ENCODE results near the gene ZNF880. TPM values are rescaled to one million over a fixed set of nuclear protein-coding genes. Genes with fewer than 3 reads are reported as not detected.

ZNF880 gene
- polyA plus RNA-seq, 5 donors = 19.2 to 31.5 (median 30.8) TPM

Other genes starting within 250 kb of the ZNF880 start
- gene ZNF616, start 230.0 kb upstream of the ZNF880 start, polyA plus RNA-seq (ENCODE audit: insufficient read depth in 1 of 5, insufficient read length in 5 of 5, low replicate concordance in 1 of 5) = 10 to 100 TPM; 14.2 to 27.1 (median 24.0) TPM
- 10 to 100 TPM; 14.8 to 24.2 (median 20.6) TPM for gene ZNF836, start 198.3 kb upstream of the ZNF880 start, polyA plus RNA-seq (ENCODE audit: insufficient read depth in 1 of 5, insufficient read length in 5 of 5, low replicate concordance in 1 of 5)
- gene PPP2R1A, start 179.9 kb upstream of the ZNF880 start, polyA plus RNA-seq (ENCODE audit: insufficient read depth in 1 of 5, insufficient read length in 5 of 5, low replicate concordance in 1 of 5) = 100 to 1,000 TPM; 277 to 368 (median 317) TPM
- 10 to 100 TPM; 12.1 to 25.7 (median 20.1) TPM for gene ZNF766, start 100.3 kb upstream of the ZNF880 start, polyA plus RNA-seq (ENCODE audit: insufficient read depth in 1 of 5, insufficient read length in 5 of 5, low replicate concordance in 1 of 5)
- 10 to 100 TPM; 11.0 to 17.5 (median 14.6) TPM for gene ZNF480, start 72.8 kb upstream of the ZNF880 start, polyA plus RNA-seq (ENCODE audit: insufficient read depth in 1 of 5, insufficient read length in 5 of 5, low replicate concordance in 1 of 5)
- 10 to 100 TPM in 4 of 5 donors, 1 to 10 TPM in 1; 7.5 to 13.2 (median 11.2) TPM for gene ZNF610, start 33.7 kb upstream of the ZNF880 start, polyA plus RNA-seq (ENCODE audit: insufficient read depth in 1 of 5, insufficient read length in 5 of 5, low replicate concordance in 1 of 5)
- 10 to 100 TPM; 33.9 to 90.4 (median 70.9) TPM for gene ZNF528, start 27.9 kb downstream of the ZNF880 start, polyA plus RNA-seq (ENCODE audit: insufficient read depth in 1 of 5, insufficient read length in 5 of 5, low replicate concordance in 1 of 5)
- 1 to 10 TPM in 1 of 5 donors, under 1 TPM in 4; 0.38 to 1.3 (median 0.60) TPM for gene ZNF534, start 59.2 kb downstream of the ZNF880 start, polyA plus RNA-seq (ENCODE audit: insufficient read depth in 1 of 5, insufficient read length in 5 of 5, low replicate concordance in 1 of 5)
- 1 to 10 TPM; 2.6 to 6.3 (median 5.2) TPM for gene ZNF578, start 83.6 kb downstream of the ZNF880 start, polyA plus RNA-seq (ENCODE audit: insufficient read depth in 1 of 5, insufficient read length in 5 of 5, low replicate concordance in 1 of 5)
- gene ZNF808, start 157.7 kb downstream of the ZNF880 start, polyA plus RNA-seq (ENCODE audit: insufficient read depth in 1 of 5, insufficient read length in 5 of 5, low replicate concordance in 1 of 5) = 10 to 100 TPM in 4 of 5 donors, 1 to 10 TPM in 1; 7.8 to 18.4 (median 16.5) TPM
- gene ZNF701, start 200.4 kb downstream of the ZNF880 start, polyA plus RNA-seq (ENCODE audit: insufficient read depth in 1 of 5, insufficient read length in 5 of 5, low replicate concordance in 1 of 5) = 10 to 100 TPM; 11.2 to 23.8 (median 20.6) TPM

Measured in right lung (tissue), 5 donors.